ENCODE measurements around the gene NPAS3. TPM values are rescaled to one million over a fixed set of nuclear protein-coding genes. Genes with fewer than 3 reads are reported as not detected.

The NPAS3 gene
- total and polyA plus RNA-seq, 2 of the 8 experiments (the other 6 are each of a cell fraction or from before 2014, with no cell fraction given), result 0.11 to 0.60 TPM

GRCh38 chr14:33103966-33104365, 165.3 kb downstream of the NPAS3 start:
- Histone ChIP-seq H3K56ac (replicated peaks; ENCODE audit: insufficient read length, low read depth, low read length) (no peak overlapping the region), H3K4me3 (ENCODE audit: extremely low read depth in 1 of 4, insufficient read depth in 2 of 4, low read depth in 3 of 4, low read length in 4 of 4) (no peak overlapping the region), H3K9ac (replicated peaks in 1 of 4; ENCODE audit: extremely low read depth in 1 of 4, low read depth in 3 of 4, low read length in 3 of 4) (no peak overlapping the region), H2BK15ac (ENCODE audit: low read length) (no peak overlapping the region), H2BK120ac (replicated peaks; ENCODE audit: low read depth, low read length) (no peak overlapping the region), H2BK12ac (ENCODE audit: low read depth, low read length) (no peak overlapping the region), H4K20me1 (replicated peaks in 1 of 2; ENCODE audit: control insufficient read depth in 1 of 2, insufficient read depth in 2 of 2, low read length in 2 of 2) (no peaks in the 10 kb centered on the region), H3K9me3 (ENCODE audit: insufficient read depth in 2 of 2, low read depth in 1 of 2, low read length in 1 of 2) (no peaks in the 10 kb centered on the region), H3K23me2 (ENCODE audit: low read depth, low read length) (no peaks in the 10 kb centered on the region), H3K4me2 (ENCODE audit: insufficient read depth in 1 of 2, low read depth in 2 of 2, low read length in 2 of 2) (no peak overlapping the region), H4K91ac (replicated peaks; ENCODE audit: insufficient read length, low read length) (no peak overlapping the region), H3K14ac (ENCODE audit: insufficient read length) (no peak overlapping the region), H3K18ac (ENCODE audit: extremely low read depth, low read length) (no peak overlapping the region), H4K5ac (ENCODE audit: insufficient read length, low read depth, low read length) (no peak overlapping the region), H3K23ac (ENCODE audit: insufficient read length) (no peak overlapping the region), H4K8ac (ENCODE audit: extremely low read depth, insufficient read depth, low read length) (no peak overlapping the region), H2BK20ac (ENCODE audit: low read length) (no peak overlapping the region), H3K4me1 (replicated peaks in 1 of 4; ENCODE audit: control insufficient read depth in 3 of 4, insufficient read depth in 4 of 4, low read length in 3 of 4) (no peaks in the 10 kb centered on the region), H3K79me2 (ENCODE audit: control insufficient read depth in 1 of 2, insufficient read depth in 2 of 2, low read length in 2 of 2) (no peaks in the 10 kb centered on the region), H3K36me3 (ENCODE audit: control insufficient read depth in 2 of 4, insufficient read depth in 4 of 4, low read length in 3 of 4) (no peaks in the 10 kb centered on the region), H3K27ac (ENCODE audit: low read depth, low read length) (no peak overlapping the region), H3K79me1 (ENCODE audit: low read depth, low read length) (no peaks in the 10 kb centered on the region), H3K4ac (replicated peaks; ENCODE audit: insufficient read length, low read depth, low read length) (no peak overlapping the region), H2AFZ (ENCODE audit: low read length) (no peak overlapping the region), H2BK5ac (ENCODE audit: low read depth, low read length) (no peak overlapping the region), H2AK5ac (ENCODE audit: low read depth, low read length) (no peak overlapping the region), H3K27me3 (replicated peaks in 1 of 4; ENCODE audit: control insufficient read depth in 3 of 4, extremely low read depth in 1 of 4, insufficient read depth in 3 of 4, low read length in 3 of 4) (no peaks in the 10 kb centered on the region)
- WGBS, 2 experiments (ENCODE audit: extremely low coverage in 1 of 2, insufficient coverage in 1 of 2, insufficient read length in 1 of 2, insufficient replicate concordance in 2 of 2, low coverage in 1 of 2, low lambda C conversion rate in 2 of 2, missing lambda C conversion rate in 1 of 2), result 95% methylated on average over 2 of the region's 2 CpGs; no CpG with 5 or more reads in 1 of the 2 experiments
- no peak for DNase-seq (ENCODE audit: low read depth in 1 of 2, low spot score in 2 of 2)
- ChIA-PET CTCF (ENCODE audit: partially characterized antibody) (interaction anchor here (0.8 to 1.4 kb wide), 2 partner anchors 21 to 1336 kb away, joined by 3 read pairs; no protein-coding TSS in a partner anchor), POLR2A (ENCODE audit: partially characterized antibody) (no interaction called here)
- FAIRE-seq, result no peak
- TF ChIP-seq GTF2F1 (IDR thresholded peaks at IDR 0.05; ENCODE audit: borderline replicate concordance, low read depth, low read length), result no peak
- TF ChIP-seq SP1 (IDR thresholded peaks at IDR 0.05; ENCODE audit: low read depth, low read length), result no peak
- no peak for TF ChIP-seq CBX5 (IDR thresholded peaks at IDR 0.05; ENCODE audit: low read depth, low read length)
- TF ChIP-seq TBP (IDR thresholded peaks at IDR 0.05; ENCODE audit: low read depth, low read length), result no peak
- no peak for TF ChIP-seq HDAC6 (IDR thresholded peaks at IDR 0.05; ENCODE audit: low read depth, low read length)
- TF ChIP-seq CEBPB (IDR thresholded peaks at IDR 0.05; ENCODE audit: low read depth, low read length), result no peak
- TF ChIP-seq SRF (IDR thresholded peaks at IDR 0.05; ENCODE audit: low read depth, low read length), result no peak
- TF ChIP-seq, protein P1, sequence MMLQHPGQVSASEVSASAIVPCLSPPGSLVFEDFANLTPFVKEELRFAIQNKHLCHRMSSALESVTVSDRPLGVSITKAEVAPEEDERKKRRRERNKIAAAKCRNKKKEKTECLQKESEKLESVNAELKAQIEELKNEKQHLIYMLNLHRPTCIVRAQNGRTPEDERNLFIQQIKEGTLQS (IDR thresholded peaks at IDR 0.05; ENCODE audit: insufficient read depth, low read depth, low read length), result no peak
- TF ChIP-seq SAP30 (IDR thresholded peaks at IDR 0.05; ENCODE audit: insufficient read depth, insufficient replicate concordance, low read length), result no peak

All from H1 (cell line).